Prostate gland (tissue), 2 donors: Measurements from ENCODE around the gene TRAF3.

Experiments used
- POLR2A ChIP-seq: fragments of 450-650 bp; IDR thresholded peaks from one replicate; pipeline ENCODE4 v1.6.1; 2016; ENCODE audit warnings: antibody characterized with exemption, mild to moderate bottlenecking
- POLR2AphosphoS5 ChIP-seq: sonication (generic); formaldehyde crosslinking; IDR thresholded peaks from one replicate; pipeline ENCODE4 v1.6.1; 2017; ENCODE audit warnings: antibody characterized with exemption
- TF ChIP-seq, protein P1 (sequence below), 4 experiments: fragments of 200-600 bp in 2 of 4; fragments of 450-650 bp in 2 of 4; sonication (generic) in 2 of 4; IDR thresholded peaks; 1 replicate in 3 of 4; 2 replicates in 1 of 4; pipeline ENCODE4 v1.5.1; 2016 to 2019; ENCODE audit warnings: antibody characterized with exemption in 4 of 4, mild to moderate bottlenecking in 2 of 4, moderate library complexity in 2 of 4

DNA sequence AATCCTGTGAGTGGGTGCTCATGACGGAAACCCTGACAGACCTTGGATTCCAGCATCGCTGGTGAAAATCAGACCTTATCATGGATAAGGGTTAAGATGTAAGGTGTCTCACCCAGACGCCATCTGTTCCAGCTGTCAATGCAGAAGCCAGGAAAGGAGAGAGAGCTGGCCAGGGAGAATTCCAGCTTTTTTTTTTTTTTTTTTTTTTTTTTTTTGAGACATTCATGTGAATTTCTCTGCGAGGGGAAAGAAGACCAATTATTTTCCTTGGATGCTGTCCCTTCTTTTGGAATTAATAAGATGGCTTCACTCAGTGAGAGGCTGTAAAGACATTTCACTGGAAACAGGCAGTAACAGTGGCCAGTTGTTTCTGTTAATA lies 1.8 kb downstream of the TRAF3 start:
- TF ChIP-seq, protein P1, sequence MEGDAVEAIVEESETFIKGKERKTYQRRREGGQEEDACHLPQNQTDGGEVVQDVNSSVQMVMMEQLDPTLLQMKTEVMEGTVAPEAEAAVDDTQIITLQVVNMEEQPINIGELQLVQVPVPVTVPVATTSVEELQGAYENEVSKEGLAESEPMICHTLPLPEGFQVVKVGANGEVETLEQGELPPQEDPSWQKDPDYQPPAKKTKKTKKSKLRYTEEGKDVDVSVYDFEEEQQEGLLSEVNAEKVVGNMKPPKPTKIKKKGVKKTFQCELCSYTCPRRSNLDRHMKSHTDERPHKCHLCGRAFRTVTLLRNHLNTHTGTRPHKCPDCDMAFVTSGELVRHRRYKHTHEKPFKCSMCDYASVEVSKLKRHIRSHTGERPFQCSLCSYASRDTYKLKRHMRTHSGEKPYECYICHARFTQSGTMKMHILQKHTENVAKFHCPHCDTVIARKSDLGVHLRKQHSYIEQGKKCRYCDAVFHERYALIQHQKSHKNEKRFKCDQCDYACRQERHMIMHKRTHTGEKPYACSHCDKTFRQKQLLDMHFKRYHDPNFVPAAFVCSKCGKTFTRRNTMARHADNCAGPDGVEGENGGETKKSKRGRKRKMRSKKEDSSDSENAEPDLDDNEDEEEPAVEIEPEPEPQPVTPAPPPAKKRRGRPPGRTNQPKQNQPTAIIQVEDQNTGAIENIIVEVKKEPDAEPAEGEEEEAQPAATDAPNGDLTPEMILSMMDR (IDR thresholded peaks at IDR 0.05): no peak
- TF ChIP-seq POLR2A (no peak), POLR2AphosphoS5 (no peak)
